K562 (cell line): Measurements from ENCODE around the gene HRC. TPM values are rescaled to one million over a fixed set of nuclear protein-coding genes. Genes with fewer than 3 reads are reported as not detected.

ENCODE experiments used
- ATAC-seq: fragments of 200-7000 bp; cut with Tn5 transposase; 3 replicates; pipeline ENCODE4 v1.9.1; 2020; ENCODE audit warnings: moderate library complexity
- BruUV-seq: library from RNA; stranded (reverse); fragments of 400-500 nt; replicated peaks from 2 replicates; lab custom pipeline; 2021; lab: Mats Ljungman, UMichigan
- CTCF ChIA-PET: fragments of 300-600 bp; formaldehyde crosslinking; extraction: SDS; loops from one replicate; lab custom pipeline; 2021; ENCODE audit warnings: low intra/inter-chr PET ratio; lab: Yijun Ruan, JAX
- POLR2A ChIA-PET: fragments of 300-600, 350-650 bp; sonication (Branson Sonifier 250); formaldehyde crosslinking; extraction: SDS; loops from one replicate; lab custom pipeline; 2021; ENCODE audit warnings: antibody characterized with exemption, inconsistent platforms; lab: Yijun Ruan, JAX
- DNase-seq, 4 experiments: peaks; one replicate each; pipeline versions ENCODE4 v3.0.0 to v3.0.0-alpha.2; 2011 to 2018; ENCODE audit warnings: low spot score in 3 of 4, mixed read lengths in 3 of 4; ENCODE audit errors: extremely low read depth in 1 of 4
- FAIRE-seq: peaks from 2 replicates; lab custom pipeline; 2011; peaks lifted over from hg19 to GRCh38; lab: Jason Lieb, UNC
- H2AFZ ChIP-seq: 2 replicates; pipeline ENCODE4 v1.6.0; 2011; ENCODE audit warnings: low read depth, low read length, control low read depth, inconsistent platforms
- H3K27ac ChIP-seq: fragments of 200-600 bp; 3 replicates; pipeline ENCODE4 v1.8.0; 2011; ENCODE audit warnings: low read depth, mild to moderate bottlenecking, control low read depth, inconsistent platforms, low read length, moderate library complexity, mixed read lengths; ENCODE audit errors: extremely low read depth
- H3K27me3 ChIP-seq, 2 experiments: fragments of 300-600 bp in 1 of 2; 2 replicates in 1 of 2; 3 replicates in 1 of 2; pipeline versions ENCODE4 v1.6.0 to v1.8.0; 2011; ENCODE audit warnings: inconsistent platforms in 2 of 2, low read length in 2 of 2, mild to moderate bottlenecking in 1 of 2, mixed read lengths in 1 of 2, moderate library complexity in 1 of 2; ENCODE audit not compliant: control insufficient read depth in 2 of 2, insufficient read depth in 2 of 2
- H3K36me3 ChIP-seq: fragments of 300-600 bp; 3 replicates; pipeline ENCODE4 v1.8.0; 2011; ENCODE audit warnings: mild to moderate bottlenecking, low read length, inconsistent platforms; ENCODE audit not compliant: control insufficient read depth, insufficient read depth
- H3K4me1 ChIP-seq, 2 experiments: fragments of 200-600 bp in 1 of 2; replicated peaks in 1 of 2; 2 replicates in 1 of 2; 3 replicates in 1 of 2; pipeline versions ENCODE4 v1.5.1 to v1.8.0; 2011; ENCODE audit warnings: inconsistent platforms in 2 of 2, low read length in 2 of 2, mild to moderate bottlenecking in 1 of 2, mixed read lengths in 1 of 2, moderate library complexity in 1 of 2; ENCODE audit not compliant: control insufficient read depth in 2 of 2, insufficient read depth in 2 of 2
- H3K4me2 ChIP-seq: 2 replicates; pipeline ENCODE4 v1.6.1; 2011; ENCODE audit warnings: low read length, control low read depth, inconsistent platforms, mixed read lengths; ENCODE audit not compliant: insufficient read depth
- H3K4me3 ChIP-seq: fragments of 200-600 bp; sonication (generic), shearing (Covaris generic); 2 replicates; pipeline ENCODE4 v1.5.1; 2016; ENCODE audit warnings: control low read depth, inconsistent platforms
- H3K79me2 ChIP-seq: fragments of 200-600 bp; 3 replicates; pipeline ENCODE4 v1.8.0; 2011; ENCODE audit warnings: low read length, inconsistent platforms; ENCODE audit not compliant: control insufficient read depth, insufficient read depth
- H3K9ac ChIP-seq, 2 experiments: 2 replicates each; pipeline versions ENCODE4 v1.6.0 to v1.6.1; 2011; ENCODE audit warnings: low read depth in 2 of 2, low read length in 2 of 2, control low read depth in 1 of 2, inconsistent platforms in 1 of 2, mild to moderate bottlenecking in 1 of 2, mixed read lengths in 1 of 2; ENCODE audit not compliant: insufficient read depth in 1 of 2
- H3K9me1 ChIP-seq: one replicate; pipeline ENCODE4 v1.6.0; 2011; ENCODE audit warnings: inconsistent platforms, mild to moderate bottlenecking, low read length, moderate library complexity; ENCODE audit not compliant: control insufficient read depth, insufficient read depth
- H3K9me3 ChIP-seq: replicated peaks from 2 replicates; pipeline ENCODE4 v1.5.1; 2011; ENCODE audit warnings: low read depth, low read length, inconsistent platforms; ENCODE audit not compliant: control insufficient read depth, insufficient read depth
- H4K20me1 ChIP-seq: replicated peaks from 2 replicates; pipeline ENCODE4 v1.6.1; 2011; ENCODE audit warnings: low read length, inconsistent platforms, mixed read lengths; ENCODE audit not compliant: control insufficient read depth, insufficient read depth
- BRF1 ChIP-seq: IDR thresholded peaks from 3 replicates; pipeline ENCODE4 v1.6.1; 2011; ENCODE audit warnings: borderline replicate concordance, mild to moderate bottlenecking; ENCODE audit not compliant: insufficient read length; ENCODE audit errors: extremely low read depth
- CREB1 ChIP-seq, 2 experiments: sonication (generic) in 1 of 2; formaldehyde crosslinking in 1 of 2; IDR thresholded peaks; 2 replicates each; pipeline versions ENCODE4 v1.6.1 to v1.8.0; 2012 to 2022; ENCODE audit warnings: inconsistent platforms in 1 of 2, mild to moderate bottlenecking in 1 of 2, missing genetic modification reagents in 1 of 2, moderate library complexity in 1 of 2
- GABPB1 ChIP-seq: sonication (generic); formaldehyde crosslinking; IDR thresholded peaks from 2 replicates; pipeline ENCODE4 v1.8.0; 2022; ENCODE audit warnings: mild to moderate bottlenecking, missing genetic modification reagents
- LCOR ChIP-seq: sonication (generic); formaldehyde crosslinking; IDR thresholded peaks from 2 replicates; pipeline ENCODE4 v1.8.0; 2022; ENCODE audit warnings: mild to moderate bottlenecking, missing genetic modification reagents
- OTX1 ChIP-seq: fragments of 450-650 bp; formaldehyde crosslinking; IDR thresholded peaks from 2 replicates; pipeline ENCODE4 v1.4.0; 2022; ENCODE audit warnings: mild to moderate bottlenecking
- SMARCA4 ChIP-seq: fragments of 450-650 bp; IDR thresholded peaks from 2 replicates; pipeline ENCODE4 v1.6.1; 2016
- TGIF2 ChIP-seq: sonication (generic); formaldehyde crosslinking; IDR thresholded peaks from 2 replicates; pipeline ENCODE4 v1.8.1; 2022; ENCODE audit warnings: mild to moderate bottlenecking, missing genetic modification reagents, moderate library complexity
- WGBS: fragments of 100-300 bp; shearing (Covaris generic); methylation state at CpG from one replicate; pipeline ENCODE4 v1.1.6; 2016; ENCODE audit warnings: low coverage, mixed read lengths; ENCODE audit not compliant: insufficient coverage; ENCODE audit errors: missing lambda C conversion rate; 5-methylcytosine and 5-hydroxymethylcytosine counted together
- in situ Hi-C: fragments of 300-500 bp; cut with MboI; formaldehyde crosslinking; loops from 4 replicates; pipeline ENCODE4 v1.15.0; 2018; ENCODE audit warnings: inconsistent platforms, mixed read lengths
- intact Hi-C: fragments of 100-400 bp; cut with micrococcal nuclease; formaldehyde crosslinking; loops from 2 replicates; pipeline ENCODE4 v1.14.2; 2022
- polyA plus RNA-seq, 8 experiments: library from polyadenylated mRNA; depleted of rRNA in 4 of 8; stranded (reverse) in 5 of 8; unstranded in 3 of 8; fragments of >200 nt; fragmentation: Nextera tagmentation in 2 of 8; fragmentation: Illumina TruSeq in 1 of 8; extraction: Ambion mirVana in 2 of 8; extraction: Trizol in 1 of 8; gene quantifications; 2 replicates each; pipeline versions ENCODE4 v1.2.1 to v1.2.3, GENCODE V29; 2011 to 2014; ENCODE audit warnings: inconsistent platforms in 1 of 8, missing spikeins in 1 of 8
- total RNA-seq, 7 experiments: library from RNA; depleted of rRNA in 6 of 7; stranded (reverse); fragments of >200 nt in 6 of 7; fragmentation: Illumina TruSeq in 2 of 7; extraction: Trizol in 2 of 7; gene quantifications; 2 replicates each; pipeline versions ENCODE4 v1.2.1 to v1.2.3, GENCODE V29; 2011 to 2021; ENCODE audit warnings: low replicate concordance in 1 of 7
- TF ChIP-seq, protein P1 (sequence below): sonication (generic); formaldehyde crosslinking; IDR thresholded peaks from 2 replicates; pipeline ENCODE4 v1.8.0; 2023; ENCODE audit warnings: missing genetic modification reagents, mild to moderate bottlenecking, borderline replicate concordance
- TF ChIP-seq, protein P2 (sequence below): fragments of 450-650 bp; IDR thresholded peaks from 2 replicates; pipeline ENCODE4 v1.6.1; 2016

HRC gene
- total and polyA plus RNA-seq, 9 of the 15 experiments (the other 6 are each of a cell fraction or from before 2014, with no cell fraction given), result 0.66 to 18.7 (median 13.1) TPM

DNA sequence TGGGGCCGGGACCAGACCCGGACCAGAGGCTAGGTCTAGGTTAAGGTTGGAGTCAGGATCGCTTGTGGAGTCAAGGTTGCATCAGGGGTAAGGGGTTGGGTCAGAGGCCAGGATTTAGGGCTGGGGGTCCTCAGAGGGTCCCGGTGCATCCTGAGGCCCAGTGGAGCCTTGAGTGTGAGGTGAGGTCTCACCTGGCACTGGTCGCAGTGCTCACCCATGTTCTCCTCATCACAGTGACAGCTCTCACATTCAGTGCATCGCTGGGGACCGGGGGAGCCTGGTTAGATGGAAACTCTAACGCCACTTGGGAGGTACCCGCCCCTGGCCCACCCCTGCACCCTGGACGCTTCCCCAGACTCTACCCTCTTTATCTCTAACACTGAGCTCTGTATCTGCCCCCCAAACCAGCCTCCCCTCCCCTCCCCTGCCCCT lies 3.1 kb downstream of the HRC start:
- Histone ChIP-seq H3K27me3 (no peaks in the 10 kb centered on the region), H4K20me1 (peaks cover 5% of the 10 kb centered on the region; the same call in 1 of the 2 replicates), H3K9me3 (no peaks in the 10 kb centered on the region), H3K79me2 (peaks cover 47% of the 10 kb centered on the region; the same call in 2 of the 3 replicates), H3K9me1 (no peaks in the 10 kb centered on the region), H3K9ac (peak overlapping the region in 1 of 2 experiments; percentile 81; a peak in 2 of 4 replicates), H2AFZ (peak overlapping the region; percentile 69; the same call in 1 of the 2 replicates), H3K36me3 (no peaks in the 10 kb centered on the region), H3K4me2 (peak overlapping the region; percentile 99), H3K4me3 (peak overlapping the region; percentile 54), H3K27ac (no peak overlapping the region), H3K4me1 (peaks cover 52 to 85% of the 10 kb centered on the region in 2 experiments)
- DNase-seq (peak in 2 of 4 experiments; percentile 3 to 4), FAIRE-seq (no peak), ATAC-seq (no peak)
- 8% methylated on average over 8 of the region's 10 CpGs for WGBS
- 0 out of 2 replicates have a peak, but pooled peaks have one; percentile 1 for TF ChIP-seq OTX1 (CRISPR knock-in tag)
- TF ChIP-seq TGIF2 (CRISPR knock-in tag), result 0 out of 2 replicates have a peak, but pooled peaks have one; percentile 39
- TF ChIP-seq, protein P1, sequence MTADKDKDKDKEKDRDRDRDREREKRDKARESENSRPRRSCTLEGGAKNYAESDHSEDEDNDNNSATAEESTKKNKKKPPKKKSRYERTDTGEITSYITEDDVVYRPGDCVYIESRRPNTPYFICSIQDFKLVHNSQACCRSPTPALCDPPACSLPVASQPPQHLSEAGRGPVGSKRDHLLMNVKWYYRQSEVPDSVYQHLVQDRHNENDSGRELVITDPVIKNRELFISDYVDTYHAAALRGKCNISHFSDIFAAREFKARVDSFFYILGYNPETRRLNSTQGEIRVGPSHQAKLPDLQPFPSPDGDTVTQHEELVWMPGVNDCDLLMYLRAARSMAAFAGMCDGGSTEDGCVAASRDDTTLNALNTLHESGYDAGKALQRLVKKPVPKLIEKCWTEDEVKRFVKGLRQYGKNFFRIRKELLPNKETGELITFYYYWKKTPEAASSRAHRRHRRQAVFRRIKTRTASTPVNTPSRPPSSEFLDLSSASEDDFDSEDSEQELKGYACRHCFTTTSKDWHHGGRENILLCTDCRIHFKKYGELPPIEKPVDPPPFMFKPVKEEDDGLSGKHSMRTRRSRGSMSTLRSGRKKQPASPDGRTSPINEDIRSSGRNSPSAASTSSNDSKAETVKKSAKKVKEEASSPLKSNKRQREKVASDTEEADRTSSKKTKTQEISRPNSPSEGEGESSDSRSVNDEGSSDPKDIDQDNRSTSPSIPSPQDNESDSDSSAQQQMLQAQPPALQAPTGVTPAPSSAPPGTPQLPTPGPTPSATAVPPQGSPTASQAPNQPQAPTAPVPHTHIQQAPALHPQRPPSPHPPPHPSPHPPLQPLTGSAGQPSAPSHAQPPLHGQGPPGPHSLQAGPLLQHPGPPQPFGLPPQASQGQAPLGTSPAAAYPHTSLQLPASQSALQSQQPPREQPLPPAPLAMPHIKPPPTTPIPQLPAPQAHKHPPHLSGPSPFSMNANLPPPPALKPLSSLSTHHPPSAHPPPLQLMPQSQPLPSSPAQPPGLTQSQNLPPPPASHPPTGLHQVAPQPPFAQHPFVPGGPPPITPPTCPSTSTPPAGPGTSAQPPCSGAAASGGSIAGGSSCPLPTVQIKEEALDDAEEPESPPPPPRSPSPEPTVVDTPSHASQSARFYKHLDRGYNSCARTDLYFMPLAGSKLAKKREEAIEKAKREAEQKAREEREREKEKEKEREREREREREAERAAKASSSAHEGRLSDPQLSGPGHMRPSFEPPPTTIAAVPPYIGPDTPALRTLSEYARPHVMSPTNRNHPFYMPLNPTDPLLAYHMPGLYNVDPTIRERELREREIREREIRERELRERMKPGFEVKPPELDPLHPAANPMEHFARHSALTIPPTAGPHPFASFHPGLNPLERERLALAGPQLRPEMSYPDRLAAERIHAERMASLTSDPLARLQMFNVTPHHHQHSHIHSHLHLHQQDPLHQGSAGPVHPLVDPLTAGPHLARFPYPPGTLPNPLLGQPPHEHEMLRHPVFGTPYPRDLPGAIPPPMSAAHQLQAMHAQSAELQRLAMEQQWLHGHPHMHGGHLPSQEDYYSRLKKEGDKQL (CRISPR knock-in tag), result peak; percentile 93; the same call in 1 of the 2 replicates
- no peak for TF ChIP-seq CREB1 (IDR thresholded peaks at IDR 0.05)
- TF ChIP-seq CREB1 (CRISPR knock-in tag; IDR thresholded peaks at IDR 0.05), result peak; percentile 1; the same call in 1 of the 2 replicates
- TF ChIP-seq BRF1, result no peak
- peak; percentile 48; the same call in 1 of the 2 replicates for TF ChIP-seq GABPB1 (CRISPR knock-in tag)
- 0 out of 2 replicates have a peak, but pooled peaks have one; percentile 7 for TF ChIP-seq LCOR
- TF ChIP-seq, protein P2, sequence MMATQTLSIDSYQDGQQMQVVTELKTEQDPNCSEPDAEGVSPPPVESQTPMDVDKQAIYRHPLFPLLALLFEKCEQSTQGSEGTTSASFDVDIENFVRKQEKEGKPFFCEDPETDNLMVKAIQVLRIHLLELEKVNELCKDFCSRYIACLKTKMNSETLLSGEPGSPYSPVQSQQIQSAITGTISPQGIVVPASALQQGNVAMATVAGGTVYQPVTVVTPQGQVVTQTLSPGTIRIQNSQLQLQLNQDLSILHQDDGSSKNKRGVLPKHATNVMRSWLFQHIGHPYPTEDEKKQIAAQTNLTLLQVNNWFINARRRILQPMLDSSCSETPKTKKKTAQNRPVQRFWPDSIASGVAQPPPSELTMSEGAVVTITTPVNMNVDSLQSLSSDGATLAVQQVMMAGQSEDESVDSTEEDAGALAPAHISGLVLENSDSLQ, result peak; percentile 23; the same call in 1 of the 2 replicates
- TF ChIP-seq SMARCA4, result no peak
- in situ Hi-C loops (no loop called here), intact Hi-C loops (loop anchor here (5.0 to 10.0 kb wide), 3 partner anchors 157 to 820 kb away; partner anchors contain the start of genes GYS1, RUVBL2 and SLC17A7)
- ChIA-PET CTCF (no interaction called here), POLR2A (interaction anchor here (0.7 to 2.0 kb wide), 2 partner anchors 11 to 13 kb away, joined by 3 to 7 read pairs; no protein-coding TSS in a partner anchor)
- no TSS peak for BruUV-seq
